Lower leg skin (tissue), 3 donors: ENCODE measurements around the gene HAPLN1.

Experiments
- POLR2A ChIP-seq, 2 donors: fragments of 450-650 bp; IDR thresholded peaks; one replicate each; pipeline ENCODE4 v1.6.1; 2016 to 2017; ENCODE audit warnings: antibody characterized with exemption in 2 of 2, mild to moderate bottlenecking in 1 of 2, moderate library complexity in 1 of 2
- TF ChIP-seq, protein P1 (sequence below), 3 donors: fragments of 450-650 bp; IDR thresholded peaks; one replicate each; pipeline ENCODE4 v1.5.1; 2016; ENCODE audit warnings: antibody characterized with exemption in 3 of 3, mild to moderate bottlenecking in 3 of 3, moderate library complexity in 2 of 3

- TF ChIP-seq POLR2A (IDR thresholded peaks at IDR 0.05), result no peak
- TF ChIP-seq, protein P1, sequence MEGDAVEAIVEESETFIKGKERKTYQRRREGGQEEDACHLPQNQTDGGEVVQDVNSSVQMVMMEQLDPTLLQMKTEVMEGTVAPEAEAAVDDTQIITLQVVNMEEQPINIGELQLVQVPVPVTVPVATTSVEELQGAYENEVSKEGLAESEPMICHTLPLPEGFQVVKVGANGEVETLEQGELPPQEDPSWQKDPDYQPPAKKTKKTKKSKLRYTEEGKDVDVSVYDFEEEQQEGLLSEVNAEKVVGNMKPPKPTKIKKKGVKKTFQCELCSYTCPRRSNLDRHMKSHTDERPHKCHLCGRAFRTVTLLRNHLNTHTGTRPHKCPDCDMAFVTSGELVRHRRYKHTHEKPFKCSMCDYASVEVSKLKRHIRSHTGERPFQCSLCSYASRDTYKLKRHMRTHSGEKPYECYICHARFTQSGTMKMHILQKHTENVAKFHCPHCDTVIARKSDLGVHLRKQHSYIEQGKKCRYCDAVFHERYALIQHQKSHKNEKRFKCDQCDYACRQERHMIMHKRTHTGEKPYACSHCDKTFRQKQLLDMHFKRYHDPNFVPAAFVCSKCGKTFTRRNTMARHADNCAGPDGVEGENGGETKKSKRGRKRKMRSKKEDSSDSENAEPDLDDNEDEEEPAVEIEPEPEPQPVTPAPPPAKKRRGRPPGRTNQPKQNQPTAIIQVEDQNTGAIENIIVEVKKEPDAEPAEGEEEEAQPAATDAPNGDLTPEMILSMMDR (IDR thresholded peaks at IDR 0.05), result no peak
Observed at GRCh38 chr5:83718936-83719495, 1.6 kb downstream of the HAPLN1 start.
